GM19240 (cell line): Measurements from ENCODE around the gene KRTAP4-2.
"Not testable (repeated sequence)": the region's sequence is repeated elsewhere in the genome, so short reads cannot be mapped to it uniquely, and the experiment has no call there.

Experiments used
- DNase-seq: peaks from one replicate; pipeline ENCODE4 v3.0.0; 2011; ENCODE audit warnings: low spot score; ENCODE audit not compliant: insufficient read length

The KRTAP4-2 gene

GRCh38 chr17:41163828-41164227, 14.2 kb downstream of the KRTAP4-2 start:
- DNase-seq: no peak

DNA sequence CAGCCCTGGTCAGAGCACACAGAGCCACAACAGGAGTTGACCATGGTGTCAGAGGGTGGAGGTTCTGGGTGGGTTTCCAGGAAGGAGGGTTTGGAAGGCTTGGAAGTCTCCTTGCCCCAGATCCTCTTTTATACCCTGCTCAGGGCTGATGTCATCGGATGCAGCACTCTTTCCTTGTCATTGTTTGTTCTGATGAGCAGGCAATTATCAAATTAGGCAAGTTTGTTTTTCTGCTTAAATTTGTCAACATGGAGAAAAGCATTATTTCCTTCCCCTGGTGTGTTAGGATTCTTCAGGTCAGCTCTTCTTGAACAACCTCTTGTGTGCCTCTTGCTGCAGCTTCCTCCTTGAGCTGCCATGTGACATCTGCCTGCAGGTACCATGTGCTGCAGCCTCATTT, 17.4 kb downstream of the KRTAP4-2 start, which contains the start of gene KRTAP4-4:
Gene KRTAP4-4 (minus strand): TSS at position 101 of the 400 bp plus-strand sequence. CDS start 57 bp downstream, at position 44.
- DNase-seq: no peak

DNA sequence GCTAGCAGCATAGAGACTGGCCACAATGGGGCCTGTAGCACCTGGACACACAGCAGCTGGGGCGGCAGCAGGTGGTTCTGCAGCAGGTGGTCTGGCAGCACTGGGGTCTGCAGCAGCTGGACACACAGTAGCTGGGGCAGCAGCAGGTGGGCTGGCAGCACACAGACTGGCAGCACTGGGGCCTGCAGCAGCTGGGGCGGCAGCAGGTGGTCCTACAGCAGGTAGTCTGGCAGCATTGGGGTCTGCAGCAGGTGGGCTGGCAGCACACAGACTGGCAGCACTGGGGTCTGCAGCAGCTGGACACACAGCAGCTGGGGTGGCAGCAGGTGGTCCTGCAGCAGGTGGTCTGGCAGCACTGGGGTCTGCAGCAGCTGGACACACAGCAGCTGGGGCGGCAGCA, 17.8 kb downstream of the KRTAP4-2 start:
- not testable (repeated sequence) for DNase-seq

DNA sequence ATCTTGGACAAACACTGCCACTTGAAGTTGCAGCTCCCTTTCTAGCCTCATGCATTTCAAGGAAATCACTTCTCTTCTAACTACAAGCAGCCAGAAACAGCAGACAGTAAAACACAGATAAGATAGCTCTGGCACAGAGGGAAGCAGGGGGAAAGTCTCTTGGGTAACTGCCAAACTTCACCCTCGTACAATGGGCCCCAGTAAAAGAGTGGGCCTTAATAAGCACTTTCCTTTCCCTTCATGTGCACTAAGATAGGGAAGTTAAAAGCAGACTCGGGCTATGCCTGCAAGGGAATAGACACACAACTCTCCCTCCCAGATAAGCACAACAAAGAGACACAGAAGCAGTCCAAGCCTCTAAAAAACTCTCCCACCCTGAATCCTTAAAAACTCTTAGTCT, 24.2 kb downstream of the KRTAP4-2 start:
- no peak for DNase-seq

GRCh38 chr17:41151525-41151924, 26.5 kb downstream of the KRTAP4-2 start:
- no peak for DNase-seq

GRCh38 chr17:41150026-41150425, 28.0 kb downstream of the KRTAP4-2 start:
- DNase-seq: no peak

DNA sequence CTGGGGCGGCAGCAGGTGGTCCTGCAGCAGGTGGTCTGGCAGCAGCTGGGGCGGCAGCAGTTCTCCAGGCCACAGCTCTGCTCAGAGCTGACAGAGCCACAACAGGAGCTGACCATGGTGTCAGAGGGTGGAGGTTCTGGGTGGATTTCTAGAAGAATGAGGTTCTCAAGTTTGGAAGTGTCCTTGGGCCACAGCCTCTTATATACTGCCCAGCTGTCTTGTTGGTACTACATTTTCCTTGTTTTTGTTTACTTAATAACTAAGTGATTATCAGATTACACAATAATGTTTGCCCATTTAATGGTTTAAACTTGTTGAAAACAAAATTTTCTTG, 28.4 kb downstream of the KRTAP4-2 start, which contains the start of gene KRTAP4-5:
Gene KRTAP4-5 (minus strand): TSS at position 174 of the 334 bp plus-strand sequence. CDS start 58 bp downstream, at position 116.
- no peak for DNase-seq

GRCh38 chr17:41148971-41149651, 28.9 kb downstream of the KRTAP4-2 start:
- not testable (repeated sequence) for DNase-seq

GRCh38 chr17:41147531-41148204, 30.4 kb downstream of the KRTAP4-2 start:
- no peak for DNase-seq

- no peak for DNase-seq
These were observed 32.8 kb downstream of the KRTAP4-2 start for GRCh38 chr17:41145261-41145660.

- no peak for DNase-seq
These were observed 33.2 kb downstream of the KRTAP4-2 start for GRCh38 chr17:41144846-41145245.

DNA sequence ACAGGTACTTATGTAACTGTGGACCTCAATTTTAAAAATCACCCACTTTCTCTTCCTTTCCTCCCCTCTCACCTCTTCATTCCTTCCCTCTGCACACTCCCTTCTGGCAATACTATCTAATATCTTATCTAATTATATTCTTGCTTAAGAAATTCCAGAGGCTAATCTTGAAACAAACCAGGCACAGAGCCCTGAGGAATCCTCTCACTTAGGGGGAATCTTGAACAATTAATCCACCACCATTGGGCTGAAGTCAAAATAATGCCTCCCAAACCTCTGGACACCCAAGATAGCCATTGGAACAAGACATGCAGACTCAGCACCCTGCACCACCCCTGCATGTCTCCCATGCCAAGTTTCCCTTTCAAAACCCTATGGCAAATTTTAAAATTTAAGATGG, 36.7 kb downstream of the KRTAP4-2 start:
- no peak for DNase-seq

DNA sequence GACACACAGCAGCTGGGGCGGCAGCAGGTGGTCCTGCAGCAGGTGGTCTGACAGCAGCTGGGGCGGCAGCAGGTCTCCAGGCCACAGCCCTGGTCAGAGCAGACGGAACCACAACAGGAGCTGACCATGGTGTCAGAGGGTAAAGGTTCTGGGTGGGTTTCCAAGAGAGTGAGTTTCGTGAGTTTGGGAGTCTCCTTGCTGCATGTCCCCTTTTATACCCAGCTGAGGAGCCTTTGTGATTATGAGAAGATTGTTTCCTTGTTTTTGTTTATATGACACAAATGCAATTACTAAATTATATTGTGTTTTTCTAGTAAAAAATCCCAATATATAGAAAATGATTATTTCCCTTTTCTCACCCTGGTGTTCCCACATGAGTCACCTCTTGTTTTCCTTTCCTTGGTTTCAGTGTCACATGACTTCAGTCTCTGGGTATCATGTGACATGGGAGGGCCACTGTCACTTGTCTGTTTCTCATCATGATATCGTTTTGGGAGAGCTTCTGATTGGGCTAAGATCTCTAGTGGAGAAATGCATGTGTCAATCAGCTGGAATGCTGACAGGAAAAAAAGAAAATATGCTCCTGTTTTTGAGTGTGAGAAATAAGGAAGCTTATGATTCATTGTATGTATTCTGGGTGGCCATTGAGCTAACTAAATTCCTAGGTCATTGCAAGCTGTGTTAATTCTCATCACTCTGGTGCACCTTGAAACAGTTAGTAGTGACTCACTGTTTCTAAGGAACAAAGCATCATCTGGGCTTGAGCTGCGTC, 37.5 kb downstream of the KRTAP4-2 start, which contains the start of gene KRTAP4-6:
Gene KRTAP4-6 (minus strand): TSS at position 185 of the 772 bp plus-strand sequence. CDS start 57 bp downstream, at position 128.
- DNase-seq: no peak

- not testable (repeated sequence) for DNase-seq
These were observed 38.2 kb downstream of the KRTAP4-2 start for GRCh38 chr17:41139865-41140264.

DNA sequence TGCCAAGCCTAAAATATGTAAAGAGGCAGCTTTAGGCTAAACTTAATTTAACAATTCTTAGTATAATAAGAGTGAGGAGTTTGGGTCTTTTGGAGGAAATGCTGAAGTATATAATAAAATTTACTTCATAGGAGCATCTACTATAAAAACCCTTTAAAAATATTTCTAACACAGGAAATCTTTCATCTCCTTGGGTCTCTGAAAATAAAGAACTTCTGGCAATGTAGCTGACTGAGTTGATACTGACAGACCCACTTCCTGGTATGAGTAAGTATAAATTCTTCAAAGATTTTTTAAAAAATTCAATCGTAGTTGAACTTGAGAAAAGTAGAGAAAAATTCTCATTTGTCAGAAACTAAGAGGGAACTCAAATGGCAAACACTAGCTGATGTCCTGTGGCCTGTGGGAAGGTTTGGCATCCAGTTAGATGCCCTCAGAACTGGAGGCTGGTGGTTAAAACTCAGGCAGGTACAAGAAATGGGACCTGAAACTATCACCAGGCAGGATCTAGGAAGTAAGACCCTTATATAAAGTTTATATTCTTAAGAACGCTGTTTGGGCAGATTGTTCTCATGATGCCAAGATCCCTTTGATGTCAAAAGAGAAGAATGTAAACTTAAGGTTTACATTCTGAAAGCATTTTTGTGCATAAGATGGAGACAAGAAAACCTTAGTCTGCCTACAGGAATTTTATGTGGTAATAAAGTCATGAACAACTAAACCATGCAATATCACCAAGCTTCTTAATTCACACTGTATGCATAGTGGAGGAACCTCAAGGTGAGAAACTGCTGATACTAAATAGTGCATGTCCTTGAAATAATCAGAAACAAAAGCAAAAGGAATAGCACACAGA, 43.9 kb downstream of the KRTAP4-2 start:
- DNase-seq: no peak

DNA sequence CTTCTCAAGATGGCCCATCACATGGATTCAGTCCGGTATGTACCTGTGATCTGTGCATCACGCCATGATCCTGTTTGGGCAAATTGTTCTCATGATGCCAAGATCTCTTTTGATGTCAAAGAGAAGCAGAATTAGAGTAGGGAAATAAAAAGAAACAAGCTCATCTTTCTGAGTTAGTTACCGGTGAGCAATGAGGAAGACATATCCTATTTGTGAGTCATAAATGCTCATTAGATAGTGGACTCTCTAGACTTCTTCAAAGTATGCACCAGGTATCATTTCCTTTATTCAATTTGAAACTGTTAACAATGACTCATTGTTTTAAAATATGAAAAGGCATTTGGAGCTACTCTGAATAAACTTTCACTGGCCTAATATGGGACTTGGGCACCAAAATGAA, 46.0 kb downstream of the KRTAP4-2 start:
- DNase-seq: no peak
